ENCODE measurements around the gene SBNO2.

DNA sequence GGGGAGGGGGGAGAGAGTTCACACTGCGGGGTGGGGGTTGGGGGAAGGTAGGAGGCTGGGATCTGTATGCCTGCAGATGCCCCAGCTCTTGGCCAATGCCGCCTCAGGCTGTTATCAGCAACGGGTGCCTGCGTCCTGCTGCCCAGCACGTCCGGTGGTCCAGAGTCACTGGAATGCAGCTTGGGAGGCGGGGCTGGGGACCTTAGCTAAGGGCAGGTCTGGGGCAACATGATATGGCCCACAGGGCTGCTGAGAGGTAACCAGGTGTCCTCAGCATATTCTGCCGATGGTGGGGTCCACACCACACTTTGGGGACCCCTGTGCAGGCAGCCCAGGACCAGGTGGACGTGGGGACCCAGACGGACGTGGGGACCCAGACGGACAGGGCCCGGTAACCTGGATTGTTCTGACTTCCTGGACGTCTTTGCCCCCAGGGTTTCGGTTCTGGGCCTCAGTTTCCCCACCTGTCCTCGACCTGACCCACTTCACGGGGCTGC is 107.8 kb downstream of the SBNO2 start:
- no peak for TF ChIP-seq TAF1 (IDR thresholded peaks at IDR 0.05; ENCODE audit: borderline replicate concordance, low read depth, low read length)
- TF ChIP-seq POLR2A (IDR thresholded peaks at IDR 0.05; ENCODE audit: low read depth, low read length) = no peak
